HG02798 (cell line): ENCODE data around the gene FGA.

ENCODE experiments used
- ATAC-seq: cut with Tn5 transposase; IDR thresholded peaks from one replicate; pipeline ENCODE4 v1.9.1; 2021; ENCODE audit warnings: mild to moderate bottlenecking; ENCODE audit not compliant: unreplicated experiment, poor library complexity

Gene FGA

DNA sequence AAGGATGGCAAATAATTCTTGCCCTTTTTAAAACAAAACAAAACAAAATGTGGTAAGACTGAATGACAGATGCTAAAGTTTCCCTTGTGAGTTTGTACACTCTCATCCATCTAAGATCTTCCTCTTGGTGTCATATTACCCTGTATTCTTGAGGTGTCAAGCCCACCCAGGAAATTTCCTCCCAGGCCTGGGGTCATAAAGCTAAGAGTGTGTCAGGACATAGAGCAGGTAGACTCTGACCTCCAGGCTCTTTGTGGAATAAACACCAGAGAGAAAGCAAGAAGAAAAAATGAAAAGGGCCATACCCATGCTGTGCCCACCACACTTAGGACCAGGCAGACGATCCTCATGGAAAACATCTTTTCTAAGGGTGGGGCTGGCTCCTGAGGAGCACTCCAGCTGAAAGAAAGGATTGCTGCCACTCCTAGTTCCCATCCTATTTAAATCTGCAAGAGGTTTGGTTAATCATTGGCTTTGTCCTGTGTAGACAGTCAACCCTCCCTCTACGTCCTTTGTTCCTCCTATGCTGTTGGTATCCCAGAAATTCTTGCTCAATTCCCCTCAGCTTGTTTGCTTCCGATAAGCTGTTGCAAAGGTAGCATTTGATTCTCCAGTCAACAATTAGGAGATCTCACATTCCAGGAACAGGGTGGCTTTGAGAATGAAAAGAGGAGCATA lies at the start of gene FGA:
TSS of gene FGA (minus strand) at position 414 of the 678 bp plus-strand sequence. CDS start at position 359, 55 bp downstream.
- ATAC-seq, result no peak

- no peak for ATAC-seq
These were observed 43.5 kb upstream of the FGA start for GRCh38 chr4:154634058-154634457.

DNA sequence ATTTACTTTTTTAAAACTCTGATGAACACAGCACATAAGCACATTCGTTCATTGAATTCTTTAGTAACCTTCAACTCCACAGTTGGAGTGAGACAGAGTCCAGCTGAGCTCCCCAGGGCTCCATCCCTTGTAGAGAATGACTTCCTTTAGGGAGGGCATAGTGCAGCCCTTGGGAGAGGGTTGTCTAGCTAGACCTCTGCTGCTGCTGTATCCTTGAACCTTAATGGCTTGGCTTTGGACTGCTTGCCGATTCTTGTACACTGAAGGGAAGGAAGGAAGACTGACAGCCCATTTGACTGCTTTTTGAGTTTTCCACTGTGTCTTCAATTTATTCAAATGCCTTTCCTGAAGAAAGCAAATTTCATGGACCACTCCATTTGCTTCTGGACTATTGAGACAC lies 41.3 kb upstream of the FGA start:
- ATAC-seq, result no peak

DNA sequence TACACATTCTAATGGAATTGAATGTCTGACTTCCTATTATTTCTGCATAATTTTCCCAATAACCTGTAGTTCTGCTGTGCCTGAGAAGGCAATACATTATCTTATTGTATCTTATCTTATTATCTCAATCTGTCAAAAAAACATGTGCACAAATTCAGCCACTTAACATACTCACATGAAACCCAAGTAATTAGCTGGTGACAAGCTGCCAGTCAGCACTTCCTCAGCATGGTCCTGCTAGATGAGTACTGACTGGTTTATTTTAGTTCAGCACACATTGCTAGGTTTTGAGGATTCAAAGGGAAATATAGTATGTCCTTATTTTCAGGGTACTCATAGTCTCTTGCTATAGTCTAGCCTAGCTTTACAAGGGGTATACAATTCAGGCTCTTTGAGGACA lies 39.8 kb upstream of the FGA start:
- ATAC-seq, result no peak

DNA sequence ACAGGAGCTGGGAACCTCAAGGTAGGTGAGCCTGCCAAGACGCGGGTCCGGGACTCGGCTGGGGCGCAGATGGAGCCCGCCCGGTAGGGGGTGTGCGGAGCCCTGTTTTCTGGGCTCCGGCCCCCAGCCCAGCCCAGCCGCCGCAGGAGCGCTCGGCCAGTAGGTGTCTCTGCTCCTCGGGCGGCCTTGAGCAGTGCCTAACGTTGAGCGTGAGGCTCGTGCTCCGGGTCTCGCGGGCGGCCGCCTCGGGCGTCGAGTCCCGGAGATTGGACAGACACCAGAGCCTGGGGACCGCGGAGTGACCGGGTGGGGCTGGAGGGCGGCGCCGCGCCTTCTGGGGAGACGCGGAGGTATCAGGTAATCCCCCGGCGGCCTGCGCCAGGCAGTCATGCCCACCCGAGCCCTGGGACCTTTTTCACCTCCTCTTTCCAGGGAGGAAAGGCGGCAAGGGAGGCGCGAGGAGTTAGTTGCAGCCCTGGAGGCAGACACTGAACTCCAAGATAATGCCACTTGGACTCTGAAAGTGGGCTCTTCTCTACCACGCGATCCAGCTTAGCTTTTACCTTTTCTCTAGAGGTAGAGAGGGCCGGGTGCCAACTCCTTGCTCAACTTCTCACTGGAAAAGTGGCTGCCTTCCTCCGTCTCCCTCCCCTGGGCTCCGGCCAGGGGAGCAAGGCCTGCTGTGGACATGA lies 36.4 kb upstream of the FGA start:
- peak; percentile 96 for ATAC-seq

GRCh38 chr4:154625971-154626370 lies 35.4 kb upstream of the FGA start:
- ATAC-seq, result no peak

DNA sequence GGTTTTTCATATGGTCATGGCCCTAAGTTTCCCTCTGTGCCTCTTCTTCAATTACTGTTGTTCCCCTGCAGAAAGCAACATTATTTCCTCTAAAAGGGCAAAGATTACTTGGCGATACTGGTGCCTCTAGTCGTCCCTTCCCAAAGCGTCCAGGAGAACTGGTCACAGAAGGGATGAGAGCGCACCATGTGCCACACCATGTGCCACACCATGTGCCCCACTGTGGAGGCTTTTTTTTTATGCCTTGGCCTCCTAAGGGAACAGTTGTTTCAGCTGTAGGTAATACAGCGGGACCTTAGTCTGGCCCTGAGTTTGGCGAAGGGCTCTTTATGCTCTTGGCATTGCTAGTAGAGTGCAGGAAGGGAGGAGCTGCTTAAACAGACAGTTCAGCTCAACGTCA lies 33.5 kb upstream of the FGA start:
- no peak for ATAC-seq

GRCh38 chr4:154623436-154623835 lies 32.9 kb upstream of the FGA start:
- ATAC-seq, result no peak

DNA sequence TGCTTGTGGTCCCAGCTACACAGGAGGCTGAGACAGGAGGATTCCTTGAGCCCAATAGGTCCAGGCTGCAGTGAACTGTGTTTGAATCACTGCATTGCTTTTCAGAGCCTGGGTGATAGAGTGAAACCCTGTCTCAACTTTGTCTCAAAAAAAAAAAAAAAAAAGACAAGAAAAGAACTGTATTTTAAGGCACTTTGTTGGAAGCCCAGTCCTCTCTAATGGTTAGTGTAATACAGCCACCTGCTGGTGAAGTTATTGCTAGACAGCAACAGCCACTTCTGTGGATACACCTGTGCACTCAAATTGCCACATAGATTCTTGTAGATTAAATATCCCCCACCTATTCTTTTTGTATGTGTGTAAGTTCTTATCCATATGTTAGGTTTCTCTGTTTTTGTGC lies 32.1 kb upstream of the FGA start:
- peak; percentile 56 for ATAC-seq

GRCh38 chr4:154620111-154620510 lies 29.6 kb upstream of the FGA start:
- no peak for ATAC-seq

DNA sequence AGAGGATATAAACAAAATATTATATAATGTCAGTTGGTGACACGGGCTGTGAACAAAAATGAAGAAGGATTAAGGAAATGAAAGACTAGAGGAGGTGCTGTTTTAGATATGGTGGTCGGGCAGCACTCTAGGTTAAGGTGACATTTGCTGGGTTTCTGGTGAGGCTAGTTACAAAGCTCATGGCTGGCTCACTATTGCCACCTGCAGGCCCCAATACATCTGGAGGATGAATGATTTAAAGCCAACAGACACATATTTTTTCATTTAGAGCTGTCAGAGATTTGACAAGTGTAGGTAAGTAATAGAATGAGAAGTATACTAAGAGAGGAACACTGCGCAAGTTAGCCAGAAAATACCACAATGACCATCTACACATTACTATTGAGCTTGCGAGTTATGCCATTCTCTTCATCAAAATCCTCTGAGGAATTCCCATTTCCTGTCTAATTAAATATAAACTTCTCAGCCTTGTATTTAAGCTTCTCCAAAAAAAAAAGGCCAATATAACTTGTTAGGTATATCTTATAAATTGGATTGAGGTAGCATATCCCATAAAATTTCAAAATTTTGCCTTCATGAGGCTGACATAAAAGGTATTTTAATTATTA lies 28.3 kb upstream of the FGA start:
- ATAC-seq, result peak; percentile 74

- ATAC-seq, result no peak
These were observed 27.3 kb upstream of the FGA start for GRCh38 chr4:154617820-154618317.

- peak; percentile 96 for ATAC-seq
These were observed 26.2 kb upstream of the FGA start for GRCh38 chr4:154616731-154617130.

DNA sequence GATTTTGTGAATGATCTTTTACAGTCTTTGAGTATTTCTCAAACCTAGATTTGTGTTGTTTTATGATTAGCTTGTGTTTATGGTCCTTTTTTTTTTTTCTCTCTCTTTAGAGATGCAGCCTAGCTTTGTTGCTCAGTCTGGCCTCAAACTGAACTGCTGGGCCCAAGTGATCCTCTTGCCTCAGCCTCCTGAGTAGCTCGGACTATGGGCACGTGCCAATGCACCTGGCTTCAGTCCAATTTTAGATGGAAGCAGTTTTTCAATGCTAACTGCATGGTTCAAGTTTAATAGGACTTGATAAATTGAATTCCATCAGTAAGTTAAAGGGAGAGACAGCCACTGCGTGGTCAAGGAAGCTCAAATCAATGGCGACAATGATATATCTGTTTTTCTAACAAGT lies 25.7 kb upstream of the FGA start:
- no peak for ATAC-seq

- no peak for ATAC-seq
These were observed 24.7 kb upstream of the FGA start for GRCh38 chr4:154615211-154615610.

DNA sequence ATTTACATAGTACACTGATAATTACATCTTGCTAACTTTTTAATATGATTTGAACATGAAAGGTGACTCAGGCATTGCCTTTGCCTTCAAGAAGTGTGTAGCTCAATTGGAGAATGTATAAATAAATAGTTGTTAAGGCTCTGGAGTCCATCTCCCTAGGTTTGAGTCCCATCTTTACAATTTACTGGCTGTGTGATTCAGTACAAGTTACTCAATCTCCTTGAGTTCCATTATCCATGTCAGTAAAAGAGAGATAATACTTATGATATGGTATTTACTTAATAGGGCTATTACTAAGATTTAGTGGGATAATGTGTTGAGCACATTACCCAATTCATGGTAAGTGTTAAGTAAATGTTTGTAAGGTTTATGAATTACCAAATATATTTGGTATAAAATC lies 23.8 kb upstream of the FGA start:
- no peak for ATAC-seq

DNA sequence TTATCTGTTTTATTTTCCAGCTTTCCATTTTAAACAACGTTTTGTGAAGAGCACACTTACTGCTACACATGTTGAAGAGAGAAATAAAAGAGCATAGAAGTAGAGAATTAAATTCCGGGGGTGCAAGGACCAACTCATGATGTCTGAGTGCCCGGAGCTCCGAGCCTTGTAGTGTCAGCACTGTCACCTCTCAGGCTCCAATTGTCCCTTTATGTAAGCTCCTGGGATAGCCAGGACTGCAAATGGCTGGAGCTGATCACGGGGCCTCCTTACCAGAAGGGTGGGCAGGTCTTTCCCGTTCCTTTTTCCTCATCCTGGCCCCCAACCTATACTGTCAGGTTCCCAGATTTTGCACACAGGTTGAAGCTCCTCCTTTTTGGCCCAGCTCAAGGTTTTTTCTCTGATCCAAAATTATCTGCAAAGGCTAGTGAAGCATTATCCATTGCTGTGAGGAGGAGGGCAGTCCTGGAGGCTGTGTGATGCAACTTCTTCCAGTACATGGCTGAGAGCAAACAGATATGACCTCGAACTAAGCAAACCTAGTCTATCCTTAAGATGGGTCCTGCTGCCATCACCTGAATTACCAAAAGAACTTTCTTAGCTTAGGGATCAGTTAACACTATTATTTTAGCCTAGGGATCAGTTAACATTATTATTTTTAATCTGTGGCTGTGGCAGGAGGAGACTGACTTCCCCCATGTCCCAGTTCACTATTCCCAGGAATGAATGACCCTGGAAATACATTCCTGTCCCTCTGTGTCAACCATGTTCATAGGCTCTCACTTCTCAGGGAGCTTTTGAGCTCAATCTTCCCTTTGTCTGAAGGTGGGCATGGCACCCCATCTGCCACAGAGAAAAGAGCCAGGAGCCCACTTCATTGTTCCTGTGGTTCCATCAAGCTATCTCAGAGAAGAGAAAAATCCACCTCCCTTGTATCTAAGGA lies 22.2 kb upstream of the FGA start, which contains the start of gene FGG:
TSS of gene FGG (minus strand) at position 185 of the 943 bp plus-strand sequence. CDS start at position 138, 47 bp downstream.
- ATAC-seq, result no peak

GRCh38 chr4:154611833-154612232 lies 21.3 kb upstream of the FGA start:
- ATAC-seq, result no peak

- ATAC-seq, result no peak
These were observed 20.0 kb upstream of the FGA start for GRCh38 chr4:154610582-154610981.

DNA sequence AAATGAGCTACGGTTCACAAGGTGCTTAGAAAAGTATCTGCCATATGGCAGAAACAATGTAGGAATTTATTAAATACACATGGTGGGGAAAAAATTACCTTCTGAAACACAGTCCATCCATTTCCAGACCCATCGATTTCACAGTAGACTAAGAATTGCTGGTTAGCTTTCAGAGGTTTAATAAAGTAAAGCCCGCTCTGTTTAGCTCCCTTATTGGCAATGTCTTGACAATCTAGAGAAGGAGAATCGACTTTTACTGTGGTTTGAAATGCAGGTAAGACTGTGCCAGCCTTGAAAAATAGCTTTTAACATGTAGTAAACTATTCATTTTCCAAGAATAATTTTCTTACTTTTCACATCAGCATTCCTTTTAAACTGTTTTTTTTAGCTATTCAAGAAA lies 19.0 kb upstream of the FGA start:
- ATAC-seq, result no peak
